ENCODE measurements around the gene FOXE1. TPM values are rescaled to one million over a fixed set of nuclear protein-coding genes. Genes with fewer than 3 reads are reported as not detected.

The FOXE1 gene
- total RNA-seq, 2 donors from 2014 or later = not detected

- H3K9ac ChIP-seq (ENCODE audit: extremely low read depth, low read length, poor library complexity, severe bottlenecking) = no peak overlapping the region
- peaks cover 8% of the 10 kb centered on the region for H3K4me1 ChIP-seq (ENCODE audit: control insufficient read depth, insufficient read depth, low read length)
- Mint-ChIP-seq H3K27me3 (ENCODE audit: insufficient read depth) (peaks cover 59% of the 10 kb centered on the region), H3K4me1 (peaks cover 19% of the 10 kb centered on the region), H3K9me3 (no peaks in the 10 kb centered on the region), H3K27ac (no peak overlapping the region), H3K36me3 (ENCODE audit: low read depth) (no peaks in the 10 kb centered on the region), H3K4me3 (no peak overlapping the region)
- peaks cover 52% of the 10 kb centered on the region for H3K27me3 ChIP-seq (ENCODE audit: control insufficient read depth, insufficient read depth, low read length, poor library complexity, severe bottlenecking)
- no peak overlapping the region for H3K27ac ChIP-seq (ENCODE audit: low read depth, low read length)
- no peaks in the 10 kb centered on the region for H3K36me3 ChIP-seq (ENCODE audit: control insufficient read depth, insufficient read depth, low read length)
- TF ChIP-seq CTCF (conservative IDR thresholded peaks at IDR 0.05) = no peak
- no peak overlapping the region for H3K4me3 ChIP-seq (ENCODE audit: low read length)
- peaks cover 4% of the 10 kb centered on the region for H3K9me3 ChIP-seq (ENCODE audit: control insufficient read depth, low read length)
- WGBS, 2 experiments (ENCODE audit: insufficient coverage in 1 of 2, insufficient read length in 1 of 2) = 44 to 46% methylated on average over 4 to 5 of the region's 5 CpGs
- peak; percentile 74 for DNase-seq
These were observed 43.2 kb upstream of the FOXE1 start for GRCh38 chr9:97809666-97810344.

GRCh38 chr9:97811533-97812246, 41.3 kb upstream of the FOXE1 start:
- H3K27ac ChIP-seq (ENCODE audit: low read depth, low read length) = no peak overlapping the region
- Mint-ChIP-seq H3K9me3 (no peaks in the 10 kb centered on the region), H3K27ac (no peak overlapping the region), H3K4me1 (peaks cover 19% of the 10 kb centered on the region), H3K4me3 (no peak overlapping the region), H3K27me3 (ENCODE audit: insufficient read depth) (peaks cover 51% of the 10 kb centered on the region), H3K36me3 (ENCODE audit: low read depth) (no peaks in the 10 kb centered on the region)
- no peak overlapping the region for H3K4me3 ChIP-seq (ENCODE audit: low read length)
- peaks cover 4% of the 10 kb centered on the region for H3K9me3 ChIP-seq (ENCODE audit: control insufficient read depth, low read length)
- TF ChIP-seq CTCF (conservative IDR thresholded peaks at IDR 0.05) = no peak
- H3K36me3 ChIP-seq (ENCODE audit: control insufficient read depth, insufficient read depth, low read length) = no peaks in the 10 kb centered on the region
- H3K27me3 ChIP-seq (ENCODE audit: control insufficient read depth, insufficient read depth, low read length, poor library complexity, severe bottlenecking) = peaks cover 40% of the 10 kb centered on the region
- H3K9ac ChIP-seq (ENCODE audit: extremely low read depth, low read length, poor library complexity, severe bottlenecking) = no peak overlapping the region
- WGBS, 2 experiments (ENCODE audit: insufficient coverage in 1 of 2, insufficient read length in 1 of 2) = 89 to 94% methylated on average over 4 to 7 of the region's 7 CpGs
- peaks cover 8% of the 10 kb centered on the region for H3K4me1 ChIP-seq (ENCODE audit: control insufficient read depth, insufficient read depth, low read length)
- DNase-seq = no peak

- H3K9me3 ChIP-seq (ENCODE audit: control insufficient read depth, low read length) = peaks cover 4% of the 10 kb centered on the region
- peaks cover 8% of the 10 kb centered on the region for H3K4me1 ChIP-seq (ENCODE audit: control insufficient read depth, insufficient read depth, low read length)
- no peaks in the 10 kb centered on the region for H3K36me3 ChIP-seq (ENCODE audit: control insufficient read depth, insufficient read depth, low read length)
- no peak overlapping the region for H3K9ac ChIP-seq (ENCODE audit: extremely low read depth, low read length, poor library complexity, severe bottlenecking)
- H3K4me3 ChIP-seq (ENCODE audit: low read length) = no peak overlapping the region
- H3K4me3 Mint-ChIP-seq = no peak overlapping the region
- no peak overlapping the region for H3K27ac Mint-ChIP-seq
- no peaks in the 10 kb centered on the region for H3K9me3 Mint-ChIP-seq
- WGBS, 2 experiments (ENCODE audit: insufficient coverage in 1 of 2, insufficient read length in 1 of 2) = 67 to 88% methylated on average over 1 to 2 of the region's 2 CpGs
- H3K36me3 Mint-ChIP-seq (ENCODE audit: low read depth) = no peaks in the 10 kb centered on the region
- DNase-seq = no peak
- peaks cover 19% of the 10 kb centered on the region for H3K4me1 Mint-ChIP-seq
- TF ChIP-seq CTCF (conservative IDR thresholded peaks at IDR 0.05) = no peak
- peaks cover 48% of the 10 kb centered on the region for H3K27me3 Mint-ChIP-seq (ENCODE audit: insufficient read depth)
- H3K27me3 ChIP-seq (ENCODE audit: control insufficient read depth, insufficient read depth, low read length, poor library complexity, severe bottlenecking) = peaks cover 40% of the 10 kb centered on the region
- no peak overlapping the region for H3K27ac ChIP-seq (ENCODE audit: low read depth, low read length)
These were observed 40.8 kb upstream of the FOXE1 start for GRCh38 chr9:97812247-97812543.
